GM12865 (cell line): Measurements from ENCODE around the gene QTRT2.

Experiments
- DNase-seq: peaks from one replicate; pipeline ENCODE4 v3.0.0; 2010; ENCODE audit warnings: low read depth
- H3K4me3 ChIP-seq: 2 replicates; pipeline ENCODE4 v1.5.1; 2011; ENCODE audit warnings: mild to moderate bottlenecking, low read depth, low read length, control low read depth
- TF ChIP-seq, protein P1 (sequence below): IDR thresholded peaks from 2 replicates; pipeline ENCODE4 v1.5.1; 2011; ENCODE audit warnings: low read length, control low read depth, low read depth, inconsistent platforms; ENCODE audit not compliant: insufficient read depth; ENCODE audit errors: missing control alignments

Gene QTRT2

GRCh38 chr3:114103858-114104257, 47.3 kb downstream of the QTRT2 start:
- TF ChIP-seq, protein P1, sequence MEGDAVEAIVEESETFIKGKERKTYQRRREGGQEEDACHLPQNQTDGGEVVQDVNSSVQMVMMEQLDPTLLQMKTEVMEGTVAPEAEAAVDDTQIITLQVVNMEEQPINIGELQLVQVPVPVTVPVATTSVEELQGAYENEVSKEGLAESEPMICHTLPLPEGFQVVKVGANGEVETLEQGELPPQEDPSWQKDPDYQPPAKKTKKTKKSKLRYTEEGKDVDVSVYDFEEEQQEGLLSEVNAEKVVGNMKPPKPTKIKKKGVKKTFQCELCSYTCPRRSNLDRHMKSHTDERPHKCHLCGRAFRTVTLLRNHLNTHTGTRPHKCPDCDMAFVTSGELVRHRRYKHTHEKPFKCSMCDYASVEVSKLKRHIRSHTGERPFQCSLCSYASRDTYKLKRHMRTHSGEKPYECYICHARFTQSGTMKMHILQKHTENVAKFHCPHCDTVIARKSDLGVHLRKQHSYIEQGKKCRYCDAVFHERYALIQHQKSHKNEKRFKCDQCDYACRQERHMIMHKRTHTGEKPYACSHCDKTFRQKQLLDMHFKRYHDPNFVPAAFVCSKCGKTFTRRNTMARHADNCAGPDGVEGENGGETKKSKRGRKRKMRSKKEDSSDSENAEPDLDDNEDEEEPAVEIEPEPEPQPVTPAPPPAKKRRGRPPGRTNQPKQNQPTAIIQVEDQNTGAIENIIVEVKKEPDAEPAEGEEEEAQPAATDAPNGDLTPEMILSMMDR, result no peak
- DNase-seq, result no peak
- no peak overlapping the region for H3K4me3 ChIP-seq

DNA sequence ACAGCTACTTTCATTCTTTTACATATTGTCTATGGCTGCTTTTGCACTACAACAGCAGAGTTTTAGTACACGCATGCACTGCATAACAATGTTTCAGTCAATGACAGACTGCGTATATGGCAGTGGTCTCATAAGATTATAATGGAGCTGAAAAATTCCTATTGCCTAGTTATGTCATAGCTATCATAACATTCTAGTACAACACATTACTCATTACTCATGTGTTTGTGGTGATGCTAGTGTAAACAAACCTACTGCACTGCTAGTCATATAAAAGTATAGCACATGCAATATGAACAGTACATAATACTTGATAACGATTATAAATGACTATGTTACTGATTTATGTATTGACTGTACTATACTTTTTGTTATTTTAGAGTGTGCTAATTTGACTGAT, 47.9 kb downstream of the QTRT2 start:
- TF ChIP-seq, protein P1, result no peak
- H3K4me3 ChIP-seq, result no peak overlapping the region
- no peak for DNase-seq

- no peak for DNase-seq
- TF ChIP-seq, protein P1, result no peak
- no peak overlapping the region for H3K4me3 ChIP-seq
Observed at GRCh38 chr3:114108137-114108536, 51.6 kb downstream of the QTRT2 start.

DNA sequence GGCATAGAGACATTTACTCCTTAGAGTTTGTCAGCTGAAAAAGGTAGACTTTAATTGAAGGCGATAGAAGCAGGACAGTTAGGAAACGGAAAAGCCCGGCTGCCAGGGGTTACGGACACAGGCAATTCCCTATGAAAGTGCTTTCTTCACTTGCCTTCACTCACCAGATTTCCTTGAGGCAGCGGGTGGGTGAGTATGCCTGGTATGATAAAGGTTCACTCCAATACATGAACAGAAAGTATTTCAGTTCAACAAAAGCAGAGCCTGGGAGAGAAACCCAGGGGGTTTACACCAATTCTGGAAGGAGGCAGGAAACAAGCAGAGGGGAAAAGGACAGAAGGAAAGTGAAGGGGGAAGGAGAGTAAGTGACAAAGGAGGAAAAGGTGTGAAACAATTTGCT, 53.9 kb downstream of the QTRT2 start:
- no peak for DNase-seq
- no peak overlapping the region for H3K4me3 ChIP-seq
- TF ChIP-seq, protein P1, result no peak

GRCh38 chr3:114111060-114111770, 54.7 kb downstream of the QTRT2 start:
- DNase-seq, result no peak
- no peak overlapping the region for H3K4me3 ChIP-seq
- TF ChIP-seq, protein P1, result no peak

DNA sequence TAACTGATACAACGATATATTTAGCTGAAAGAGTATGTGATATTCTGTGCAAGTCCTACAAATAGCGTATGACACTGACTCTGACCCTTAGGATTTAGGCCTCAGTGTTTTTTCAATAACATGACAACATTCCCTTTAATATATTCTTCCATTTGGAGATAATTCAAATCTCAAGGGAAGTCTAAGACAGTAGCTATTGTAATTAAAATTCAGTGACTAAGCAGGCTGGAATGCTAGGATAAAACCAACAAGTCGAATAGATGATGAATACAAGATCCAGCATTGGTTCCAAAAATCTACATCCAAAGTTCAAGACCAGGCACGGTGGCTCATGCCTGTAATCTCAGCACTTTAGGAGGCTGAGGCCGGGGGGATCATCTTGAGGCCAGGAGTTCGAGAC, 56.2 kb downstream of the QTRT2 start:
- TF ChIP-seq, protein P1, result no peak
- no peak overlapping the region for H3K4me3 ChIP-seq
- no peak for DNase-seq

GRCh38 chr3:114114719-114115118, 58.2 kb downstream of the QTRT2 start:
- TF ChIP-seq, protein P1, result no peak
- no peak overlapping the region for H3K4me3 ChIP-seq
- DNase-seq, result no peak
